SK-N-SH (cell line): ENCODE data around the gene RPS24. TPM values are rescaled to one million over a fixed set of nuclear protein-coding genes. Genes with fewer than 3 reads are reported as not detected.

ENCODE experiments used
- CTCF ChIA-PET: fragments of 300-600, 350-600 bp; formaldehyde crosslinking; extraction: SDS; loops from one replicate; lab custom pipeline; 2021; lab: Yijun Ruan, JAX
- POLR2A ChIA-PET: fragments of 350-600 bp; sonication (Branson Sonifier 250); formaldehyde crosslinking; extraction: SDS; loops from one replicate; lab custom pipeline; 2020; ENCODE audit warnings: antibody characterized with exemption, inconsistent platforms; lab: Yijun Ruan, JAX
- DNase-seq: peaks from one replicate; pipeline ENCODE4 v3.0.0; 2012
- H2AFZ ChIP-seq: fragments of 200-600 bp; sonication (generic); 2 replicates; pipeline ENCODE4 v1.8.1; 2016; ENCODE audit warnings: antibody characterized with exemption, mild to moderate bottlenecking, low read depth
- H3F3A ChIP-seq: fragments of 200-600 bp; sonication (generic); replicated peaks from 2 replicates; pipeline ENCODE3; 2016; ENCODE audit warnings: antibody characterized with exemption, mild to moderate bottlenecking; ENCODE audit not compliant: insufficient read depth
- H3K27ac ChIP-seq, 2 experiments: fragments of 200-500 bp in 1 of 2; fragments of 200-600 bp in 1 of 2; sonication (Bioruptor generic) in 1 of 2; sonication (generic), shearing (Covaris generic) in 1 of 2; 2 replicates each; pipeline versions ENCODE4 v1.5.1 to v1.6.1; 2014 to 2016; ENCODE audit warnings: low read depth in 2 of 2, inconsistent platforms in 1 of 2, low read length in 1 of 2, mild to moderate bottlenecking in 1 of 2, mixed read lengths in 1 of 2
- H3K27me3 ChIP-seq: fragments of 200-600 bp; sonication (generic), shearing (Covaris generic); 2 replicates; pipeline ENCODE4 v1.6.1; 2016; ENCODE audit warnings: mixed run types; ENCODE audit not compliant: insufficient read depth
- H3K36me3 ChIP-seq, 2 experiments: fragments of 200-500 bp in 1 of 2; fragments of 200-600 bp in 1 of 2; sonication (Bioruptor generic) in 1 of 2; sonication (generic) in 1 of 2; replicated peaks in 1 of 2; 2 replicates each; pipeline versions ENCODE3 to v1.5.1; 2014 to 2016; ENCODE audit warnings: low read length in 1 of 2, mild to moderate bottlenecking in 1 of 2; ENCODE audit not compliant: insufficient read depth in 2 of 2, control insufficient read depth in 1 of 2
- H3K4me1 ChIP-seq, 2 experiments: fragments of 200-500 bp in 1 of 2; fragments of 200-600 bp in 1 of 2; sonication (Bioruptor generic) in 1 of 2; sonication (generic), shearing (Covaris generic) in 1 of 2; 2 replicates each; pipeline versions ENCODE4 v1.5.1 to v1.6.1; 2014 to 2016; ENCODE audit warnings: low read depth in 1 of 2, low read length in 1 of 2, mixed run types in 1 of 2; ENCODE audit not compliant: insufficient read depth in 2 of 2, control insufficient read depth in 1 of 2
- H3K4me2 ChIP-seq: fragments of 200-600 bp; sonication (generic), shearing (Covaris generic); 2 replicates; pipeline ENCODE4 v1.6.1; 2017; ENCODE audit warnings: mixed run types
- H3K4me3 ChIP-seq, 2 experiments: fragments of 200-500 bp in 1 of 2; fragments of 200-600 bp in 1 of 2; sonication (Bioruptor generic) in 1 of 2; sonication (generic), shearing (Covaris generic) in 1 of 2; 2 replicates each; pipeline versions ENCODE4 v1.5.1 to v1.8.1; 2014 to 2016; ENCODE audit warnings: low read depth in 2 of 2, inconsistent platforms in 1 of 2, low read length in 1 of 2, mild to moderate bottlenecking in 1 of 2, mixed read lengths in 1 of 2, moderate library complexity in 1 of 2
- H3K79me2 ChIP-seq: fragments of 200-600 bp; sonication (generic); 2 replicates; pipeline ENCODE4 v1.8.1; 2017; ENCODE audit warnings: mild to moderate bottlenecking; ENCODE audit not compliant: insufficient read depth
- H3K9ac ChIP-seq: fragments of 200-600 bp; sonication (generic); 2 replicates; pipeline ENCODE4 v1.6.1; 2017; ENCODE audit warnings: mixed run types
- H3K9me2 ChIP-seq: fragments of 200-600 bp; sonication (generic); 2 replicates; pipeline ENCODE4 v1.6.1; 2017; ENCODE audit warnings: mixed run types
- H3K9me3 ChIP-seq: fragments of 200-600 bp; sonication (generic); 2 replicates; pipeline ENCODE4 v1.6.1; 2017; ENCODE audit warnings: mixed run types, mild to moderate bottlenecking, moderate library complexity
- H4K20me1 ChIP-seq: fragments of 200-600 bp; sonication (generic); 2 replicates; pipeline ENCODE4 v1.6.1; 2017; ENCODE audit warnings: mild to moderate bottlenecking, mixed run types; ENCODE audit not compliant: insufficient read depth
- ELF1 ChIP-seq: IDR thresholded peaks from 2 replicates; pipeline ENCODE4 v1.4.0; 2012
- EP300 ChIP-seq, 2 experiments: IDR thresholded peaks; 2 replicates each; pipeline versions ENCODE4 v1.4.0 to v1.6.1; 2012; ENCODE audit warnings: borderline replicate concordance in 1 of 2, low read depth in 1 of 2, low read length in 1 of 2
- EZH2phosphoT487 ChIP-seq: fragments of 200-600 bp; sonication (generic); IDR thresholded peaks from 2 replicates; pipeline ENCODE4 v1.6.1; 2017; ENCODE audit warnings: low read depth, mixed run types, mild to moderate bottlenecking, antibody characterized with exemption, moderate library complexity, borderline replicate concordance
- GABPA ChIP-seq: IDR thresholded peaks from 2 replicates; pipeline ENCODE4 v1.4.0; 2012; ENCODE audit warnings: low read depth, mild to moderate bottlenecking
- GATA2 ChIP-seq: sonication (generic); formaldehyde crosslinking; IDR thresholded peaks from 2 replicates; pipeline ENCODE4 v1.5.0; 2020; ENCODE audit warnings: mild to moderate bottlenecking, missing genetic modification reagents
- JUND ChIP-seq: IDR thresholded peaks from 2 replicates; pipeline ENCODE4 v1.4.0; 2012
- MEF2A ChIP-seq: IDR thresholded peaks from 2 replicates; pipeline ENCODE4 v1.4.0; 2012; ENCODE audit warnings: low read depth, borderline replicate concordance
- POLR2AphosphoS5 ChIP-seq: IDR thresholded peaks from 2 replicates; pipeline ENCODE4 v1.6.1; 2012; ENCODE audit warnings: low read depth, low read length
- RAD21 ChIP-seq: IDR thresholded peaks from 2 replicates; pipeline ENCODE4 v1.6.1; 2012; ENCODE audit warnings: mild to moderate bottlenecking, low read length
- SIN3A ChIP-seq: IDR thresholded peaks from 2 replicates; pipeline ENCODE4 v1.6.1; 2012; ENCODE audit warnings: low read depth, mild to moderate bottlenecking, low read length, moderate library complexity, borderline replicate concordance
- SMC3 ChIP-seq: IDR thresholded peaks from 2 replicates; pipeline ENCODE4 v1.6.1; 2012; ENCODE audit warnings: low read depth, low read length, improper control_type of control experiment
- TAF1 ChIP-seq: IDR thresholded peaks from 2 replicates; pipeline ENCODE4 v1.6.1; 2012; ENCODE audit warnings: low read depth, mild to moderate bottlenecking, low read length, moderate library complexity, borderline replicate concordance
- TCF12 ChIP-seq: IDR thresholded peaks from 2 replicates; pipeline ENCODE4 v1.4.0; 2012
- TEAD4 ChIP-seq: IDR thresholded peaks from 2 replicates; pipeline ENCODE4 v1.4.0; 2012; ENCODE audit warnings: mild to moderate bottlenecking, borderline replicate concordance; ENCODE audit not compliant: insufficient read depth
- WGBS: methylation state at CpG from one replicate; pipeline ENCODE4 v1.1.6; 2017; ENCODE audit warnings: low lambda C conversion rate; 5-methylcytosine and 5-hydroxymethylcytosine counted together
- polyA plus RNA-seq, 3 experiments: library from polyadenylated mRNA; depleted of rRNA; stranded (reverse); fragments of >200 nt; gene quantifications; 2 replicates each; pipeline ENCODE4 v1.2.3, GENCODE V29; 2012
- TF ChIP-seq, protein P1 (sequence below): IDR thresholded peaks from 2 replicates; pipeline ENCODE4 v1.6.1; 2012; ENCODE audit warnings: mild to moderate bottlenecking, low read depth, low read length, moderate library complexity

RPS24 gene
- polyA plus RNA-seq, 1 of the 3 experiments (the other 2 are of a cell fraction) = 3,806 TPM

DNA sequence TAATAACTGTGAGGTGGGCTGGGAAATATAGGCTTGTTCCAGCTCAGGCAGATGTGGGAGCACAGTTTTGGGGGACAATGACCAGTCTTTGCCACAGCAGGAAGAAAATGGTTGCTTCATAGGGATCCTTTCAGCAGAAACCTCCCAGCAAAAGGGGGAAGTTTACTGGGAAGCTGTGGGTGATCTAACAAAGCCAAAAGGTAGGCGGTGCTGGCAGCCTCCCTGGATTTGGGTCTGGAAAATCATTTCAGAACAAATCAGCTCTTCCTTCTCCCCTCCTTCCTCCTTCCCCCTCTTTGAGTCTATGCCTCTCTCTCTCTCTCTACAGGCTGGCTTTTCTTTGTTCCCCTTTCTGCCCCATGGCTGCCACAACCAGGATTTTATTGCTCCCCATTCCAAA, 16.2 kb downstream of the RPS24 start (continued):
- no peak for TF ChIP-seq TAF1
- TF ChIP-seq EP300 (IDR thresholded peaks at IDR 0.05; ENCODE audit: borderline replicate concordance in 1 of 2, low read depth in 1 of 2, low read length in 1 of 2) = no peak
- TF ChIP-seq EZH2phosphoT487 = no peak
- TF ChIP-seq SIN3A = no peak
- TF ChIP-seq GATA2 (CRISPR knock-in tag) = no peak
- no peak for TF ChIP-seq POLR2AphosphoS5
- TF ChIP-seq, all 33 proteins: peak for 0

DNA sequence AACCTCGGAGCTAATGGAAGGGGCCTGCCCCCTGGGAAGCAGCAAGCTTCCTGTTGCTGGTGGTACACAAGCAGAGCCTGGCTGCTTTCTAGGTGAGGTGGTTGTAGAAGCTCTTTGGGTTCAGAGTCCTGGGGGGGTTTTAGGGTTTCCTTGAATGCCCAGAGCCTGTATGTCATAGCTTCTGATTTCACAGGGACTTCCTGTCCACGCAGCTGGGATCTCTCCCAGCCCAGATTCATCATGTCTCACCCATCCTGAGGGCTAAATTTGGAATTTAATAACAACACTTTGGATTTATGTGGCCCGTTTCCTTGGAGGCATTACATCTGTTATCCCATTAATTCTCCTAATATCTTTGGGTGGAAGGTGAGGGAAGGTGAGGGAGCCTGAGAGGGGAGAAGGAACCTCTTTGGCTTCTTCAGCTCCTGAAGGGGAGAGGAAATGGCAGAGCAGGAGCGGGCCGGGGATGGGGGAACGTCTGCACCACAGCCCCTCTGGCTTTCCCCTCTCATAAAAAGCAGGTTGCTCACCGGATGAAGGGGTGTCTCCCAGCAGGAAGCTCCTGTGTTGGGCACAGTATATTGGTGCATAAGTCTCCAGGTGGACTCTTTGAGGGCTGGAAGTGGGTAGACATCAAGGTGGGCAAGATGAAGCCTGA, 19.7 kb downstream of the RPS24 start:
- Histone ChIP-seq H3K9me2 (no peaks in the 10 kb centered on the region), H4K20me1 (no peaks in the 10 kb centered on the region), H3K4me2 (peak overlapping the region; percentile 13; the same call in 1 of the 2 replicates), H3K9me3 (no peaks in the 10 kb centered on the region), H3K79me2 (no peaks in the 10 kb centered on the region), H3K36me3 (no peaks in the 10 kb centered on the region), H3K9ac (no peak overlapping the region), H2AFZ (peak overlapping the region; percentile 17; the same call in 1 of the 2 replicates), H3K27ac (peak overlapping the region in 1 of 2 experiments; percentile 58; a peak in 2 of 4 replicates), H3K27me3 (no peaks in the 10 kb centered on the region), H3F3A (no peaks in the 10 kb centered on the region), H3K4me1 (peaks cover 6 to 8% of the 10 kb centered on the region in 2 experiments; a peak in 2 of 4 replicates), H3K4me3 (no peak overlapping the region)
- TF ChIP-seq EP300 (IDR thresholded peaks at IDR 0.05; ENCODE audit: borderline replicate concordance in 1 of 2, low read depth in 1 of 2, low read length in 1 of 2) (0 out of 4 replicates have a peak, but pooled peaks of 1 of the 2 experiments have one; percentile 12), TCF12 (peak; percentile 65; the same call in 1 of the 2 replicates), TAF1 (no peak), ELF1 (0 out of 2 replicates have a peak, but pooled peaks have one; percentile 21), MEF2A (0 out of 2 replicates have a peak, but pooled peaks have one; percentile 40)
- no peak for DNase-seq
- ChIA-PET POLR2A (interaction anchor here (0.6 to 1.2 kb wide), 3 partner anchors 11 to 64 kb away, joined by 3 to 4 read pairs (median 3); no protein-coding TSS in a partner anchor), CTCF (interaction anchor here (0.8 to 1.4 kb wide), 6 partner anchors 11 to 242 kb away, joined by 3 to 4 read pairs (median 3); no protein-coding TSS in a partner anchor)
- 59% methylated on average over 6 of the region's 7 CpGs for WGBS

DNA sequence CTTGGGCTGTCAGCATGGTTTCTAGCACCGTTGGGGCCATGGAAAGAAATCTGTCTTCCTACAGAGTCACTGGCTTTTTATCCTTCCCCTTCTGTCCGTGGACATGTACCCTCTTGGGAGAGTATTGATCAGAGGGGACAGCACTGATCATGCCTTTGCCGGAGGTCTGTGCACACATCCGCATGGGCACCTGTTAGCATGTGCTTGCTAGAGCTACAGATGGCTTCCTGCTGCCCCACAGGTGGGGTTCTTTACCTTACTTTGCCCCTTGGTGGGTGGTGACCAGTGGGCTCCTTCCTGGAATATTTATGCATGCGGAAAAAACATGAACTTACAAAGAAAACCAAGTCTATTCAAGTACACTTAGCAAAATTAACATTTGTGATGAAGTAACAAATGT, 24.9 kb downstream of the RPS24 start:
- POLR2A ChIA-PET = no interaction called here
- no peak overlapping the region for H3K9ac ChIP-seq

More for the DNA sequence above, 24.9 kb downstream of the RPS24 start:
- H3K4me2 ChIP-seq = no peak overlapping the region
- no peak for TF ChIP-seq JUND
- TF ChIP-seq SMC3 = no peak
- no peak for TF ChIP-seq TEAD4
- TF ChIP-seq TCF12 = no peak
- TF ChIP-seq GABPA = no peak
- TF ChIP-seq, protein P1, sequence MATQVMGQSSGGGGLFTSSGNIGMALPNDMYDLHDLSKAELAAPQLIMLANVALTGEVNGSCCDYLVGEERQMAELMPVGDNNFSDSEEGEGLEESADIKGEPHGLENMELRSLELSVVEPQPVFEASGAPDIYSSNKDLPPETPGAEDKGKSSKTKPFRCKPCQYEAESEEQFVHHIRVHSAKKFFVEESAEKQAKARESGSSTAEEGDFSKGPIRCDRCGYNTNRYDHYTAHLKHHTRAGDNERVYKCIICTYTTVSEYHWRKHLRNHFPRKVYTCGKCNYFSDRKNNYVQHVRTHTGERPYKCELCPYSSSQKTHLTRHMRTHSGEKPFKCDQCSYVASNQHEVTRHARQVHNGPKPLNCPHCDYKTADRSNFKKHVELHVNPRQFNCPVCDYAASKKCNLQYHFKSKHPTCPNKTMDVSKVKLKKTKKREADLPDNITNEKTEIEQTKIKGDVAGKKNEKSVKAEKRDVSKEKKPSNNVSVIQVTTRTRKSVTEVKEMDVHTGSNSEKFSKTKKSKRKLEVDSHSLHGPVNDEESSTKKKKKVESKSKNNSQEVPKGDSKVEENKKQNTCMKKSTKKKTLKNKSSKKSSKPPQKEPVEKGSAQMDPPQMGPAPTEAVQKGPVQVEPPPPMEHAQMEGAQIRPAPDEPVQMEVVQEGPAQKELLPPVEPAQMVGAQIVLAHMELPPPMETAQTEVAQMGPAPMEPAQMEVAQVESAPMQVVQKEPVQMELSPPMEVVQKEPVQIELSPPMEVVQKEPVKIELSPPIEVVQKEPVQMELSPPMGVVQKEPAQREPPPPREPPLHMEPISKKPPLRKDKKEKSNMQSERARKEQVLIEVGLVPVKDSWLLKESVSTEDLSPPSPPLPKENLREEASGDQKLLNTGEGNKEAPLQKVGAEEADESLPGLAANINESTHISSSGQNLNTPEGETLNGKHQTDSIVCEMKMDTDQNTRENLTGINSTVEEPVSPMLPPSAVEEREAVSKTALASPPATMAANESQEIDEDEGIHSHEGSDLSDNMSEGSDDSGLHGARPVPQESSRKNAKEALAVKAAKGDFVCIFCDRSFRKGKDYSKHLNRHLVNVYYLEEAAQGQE = no peak
- no peak for TF ChIP-seq GATA2 (CRISPR knock-in tag)
- TF ChIP-seq RAD21 = no peak
- TF ChIP-seq POLR2AphosphoS5 = no peak
- WGBS = 70% methylated on average over 5 of the region's 5 CpGs
- H3K27ac ChIP-seq = no peak overlapping the region
- no peak overlapping the region for H3K4me3 ChIP-seq
- H2AFZ ChIP-seq = no peak overlapping the region
- no peaks in the 10 kb centered on the region for H3K9me2 ChIP-seq
- CTCF ChIA-PET = interaction anchor here (4.3 kb wide), 1 partner anchor 11 kb away, joined by 26 read pairs; no protein-coding TSS in a partner anchor
- H3F3A ChIP-seq = no peaks in the 10 kb centered on the region
- H3K4me1 ChIP-seq = peaks cover 0 to 2% of the 10 kb centered on the region in 2 experiments; a peak in 1 of 4 replicates
- H3K36me3 ChIP-seq = no peaks in the 10 kb centered on the region
- no peaks in the 10 kb centered on the region for H3K9me3 ChIP-seq
- no peaks in the 10 kb centered on the region for H3K79me2 ChIP-seq
- H4K20me1 ChIP-seq = no peaks in the 10 kb centered on the region
- H3K27me3 ChIP-seq = no peaks in the 10 kb centered on the region
- DNase-seq = no peak
